ENCODE results near the gene RNF212.
"Not testable (repeated sequence)": the region's sequence is repeated elsewhere in the genome, so short reads cannot be mapped to it uniquely, and the experiment has no call there.

Gene RNF212

GRCh38 chr4:1133033-1133432 is 19.7 kb upstream of the RNF212 start:
- Mint-ChIP-seq H3K27me3 (peaks cover 11% of the 10 kb centered on the region), H3K27ac (no peak overlapping the region), H3K36me3 (ENCODE audit: low read depth) (no peaks in the 10 kb centered on the region), H3K4me3 (no peak overlapping the region), H3K9me3 (no peaks in the 10 kb centered on the region), H3K4me1 (ENCODE audit: low read depth) (peaks cover 28% of the 10 kb centered on the region)
- intact Hi-C loops (cut with micrococcal nuclease): loop anchor here (5.0 kb wide), 1 partner anchor 154 kb away; the partner anchor contains the start of gene MAEA

DNA sequence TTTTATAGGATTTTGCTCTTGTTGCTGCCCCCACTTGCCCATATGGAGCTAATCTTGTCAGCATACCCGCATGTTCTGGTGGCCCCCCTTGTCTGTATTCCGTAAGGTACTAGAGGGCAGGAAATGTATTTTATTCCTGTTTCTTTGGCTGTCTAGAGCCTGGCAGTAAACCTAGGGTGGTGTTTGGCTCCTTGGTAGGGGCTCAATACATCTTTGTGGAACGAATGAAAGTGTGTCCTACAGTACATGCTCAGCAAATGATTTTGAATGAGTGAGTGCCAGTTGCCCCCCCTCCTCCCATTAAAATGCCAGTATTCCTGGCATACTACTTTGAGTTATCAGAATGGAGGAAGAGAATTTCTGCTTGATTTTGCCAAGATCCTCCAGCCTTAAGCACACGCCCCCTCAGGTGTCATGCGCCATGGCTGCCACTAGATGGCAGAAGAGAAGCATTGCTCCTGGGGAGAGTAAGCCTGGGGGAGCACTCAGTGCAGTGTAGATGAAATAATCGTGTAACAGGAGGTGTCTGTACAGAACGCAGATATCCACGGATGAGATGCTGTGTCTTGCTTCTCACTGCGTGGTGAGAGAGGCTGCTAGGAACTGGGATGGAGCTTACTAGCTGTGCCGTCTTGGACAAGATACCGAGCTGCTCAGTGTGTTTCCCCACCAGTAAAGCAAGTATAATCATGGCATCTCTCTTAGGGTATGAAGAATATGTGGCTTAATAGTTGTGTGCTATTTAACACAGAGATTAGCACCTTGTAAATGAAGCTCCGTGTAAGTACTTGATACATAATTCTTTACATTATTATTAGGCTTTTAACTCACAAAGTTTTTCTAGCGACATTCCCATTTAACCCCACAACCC is 17.2 kb upstream of the RNF212 start:
- Mint-ChIP-seq H3K27ac (no peak overlapping the region), H3K36me3 (ENCODE audit: low read depth) (no peaks in the 10 kb centered on the region), H3K27me3 (peaks cover 24% of the 10 kb centered on the region), H3K9me3 (no peaks in the 10 kb centered on the region), H3K4me3 (no peak overlapping the region), H3K4me1 (ENCODE audit: low read depth) (peaks cover 5% of the 10 kb centered on the region)
- intact Hi-C loops (cut with micrococcal nuclease): loop anchor here (1.0 to 5.0 kb wide), 4 partner anchors 36 to 220 kb away; partner anchors contain the start of gene MAEA

GRCh38 chr4:1126506-1126905 is 13.1 kb upstream of the RNF212 start:
- H3K27ac Mint-ChIP-seq: no peak overlapping the region
- peaks cover 34% of the 10 kb centered on the region for H3K27me3 Mint-ChIP-seq
- H3K36me3 Mint-ChIP-seq (ENCODE audit: low read depth): no peaks in the 10 kb centered on the region
- H3K4me1 Mint-ChIP-seq (ENCODE audit: low read depth): peaks cover 5% of the 10 kb centered on the region
- no peak overlapping the region for H3K4me3 Mint-ChIP-seq
- intact Hi-C loops (cut with micrococcal nuclease): no loop called here
- H3K9me3 Mint-ChIP-seq: no peaks in the 10 kb centered on the region

DNA sequence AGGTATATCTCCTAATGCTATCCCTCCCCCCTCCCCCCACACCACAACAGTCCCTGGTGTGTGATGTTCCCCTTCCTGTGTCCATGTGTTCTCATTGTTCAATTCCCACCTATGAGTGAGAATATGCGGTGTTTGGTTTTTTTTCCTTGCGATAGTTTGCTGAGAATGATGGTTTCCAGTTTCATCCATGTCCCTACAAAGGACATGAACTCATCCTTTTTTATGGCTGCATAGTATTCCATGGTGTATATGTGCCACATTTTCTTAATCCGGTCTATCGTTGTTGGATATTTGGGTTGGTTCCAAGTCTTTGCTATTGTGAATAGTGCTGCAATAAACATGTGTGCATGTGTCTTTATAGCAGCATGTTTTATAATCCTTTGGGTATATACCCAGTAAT is 12.1 kb upstream of the RNF212 start:
- H3K4me1 Mint-ChIP-seq (ENCODE audit: low read depth); H3K36me3 Mint-ChIP-seq (ENCODE audit: low read depth); intact Hi-C loops (cut with micrococcal nuclease); H3K27ac Mint-ChIP-seq; H3K9me3 Mint-ChIP-seq; H3K4me3 Mint-ChIP-seq: not testable (repeated sequence)
- H3K27me3 Mint-ChIP-seq: peaks cover 35% of the 10 kb centered on the region

- Mint-ChIP-seq H3K4me1 (ENCODE audit: low read depth) (no peaks in the 10 kb centered on the region), H3K27ac (no peak overlapping the region), H3K4me3 (no peak overlapping the region), H3K9me3 (no peaks in the 10 kb centered on the region), H3K36me3 (ENCODE audit: low read depth) (no peaks in the 10 kb centered on the region), H3K27me3 (peaks cover 34% of the 10 kb centered on the region)
- intact Hi-C loops (cut with micrococcal nuclease): no loop called here
Observed at GRCh38 chr4:1124818-1125217, 11.5 kb upstream of the RNF212 start.

GRCh38 chr4:1122505-1122904 is 9.1 kb upstream of the RNF212 start:
- H3K9me3 Mint-ChIP-seq: no peaks in the 10 kb centered on the region
- no peak overlapping the region for H3K27ac Mint-ChIP-seq
- peaks cover 29% of the 10 kb centered on the region for H3K27me3 Mint-ChIP-seq
- no peaks in the 10 kb centered on the region for H3K36me3 Mint-ChIP-seq (ENCODE audit: low read depth)
- intact Hi-C loops (cut with micrococcal nuclease): no loop called here
- no peaks in the 10 kb centered on the region for H3K4me1 Mint-ChIP-seq (ENCODE audit: low read depth)
- no peak overlapping the region for H3K4me3 Mint-ChIP-seq

- Mint-ChIP-seq H3K36me3 (ENCODE audit: low read depth) (no peaks in the 10 kb centered on the region), H3K27me3 (peaks cover 44% of the 10 kb centered on the region), H3K27ac (no peak overlapping the region), H3K4me3 (no peak overlapping the region), H3K4me1 (ENCODE audit: low read depth) (no peaks in the 10 kb centered on the region), H3K9me3 (no peaks in the 10 kb centered on the region)
- intact Hi-C loops (cut with micrococcal nuclease): no loop called here
Observed at GRCh38 chr4:1116838-1117237, 3.5 kb upstream of the RNF212 start.

DNA sequence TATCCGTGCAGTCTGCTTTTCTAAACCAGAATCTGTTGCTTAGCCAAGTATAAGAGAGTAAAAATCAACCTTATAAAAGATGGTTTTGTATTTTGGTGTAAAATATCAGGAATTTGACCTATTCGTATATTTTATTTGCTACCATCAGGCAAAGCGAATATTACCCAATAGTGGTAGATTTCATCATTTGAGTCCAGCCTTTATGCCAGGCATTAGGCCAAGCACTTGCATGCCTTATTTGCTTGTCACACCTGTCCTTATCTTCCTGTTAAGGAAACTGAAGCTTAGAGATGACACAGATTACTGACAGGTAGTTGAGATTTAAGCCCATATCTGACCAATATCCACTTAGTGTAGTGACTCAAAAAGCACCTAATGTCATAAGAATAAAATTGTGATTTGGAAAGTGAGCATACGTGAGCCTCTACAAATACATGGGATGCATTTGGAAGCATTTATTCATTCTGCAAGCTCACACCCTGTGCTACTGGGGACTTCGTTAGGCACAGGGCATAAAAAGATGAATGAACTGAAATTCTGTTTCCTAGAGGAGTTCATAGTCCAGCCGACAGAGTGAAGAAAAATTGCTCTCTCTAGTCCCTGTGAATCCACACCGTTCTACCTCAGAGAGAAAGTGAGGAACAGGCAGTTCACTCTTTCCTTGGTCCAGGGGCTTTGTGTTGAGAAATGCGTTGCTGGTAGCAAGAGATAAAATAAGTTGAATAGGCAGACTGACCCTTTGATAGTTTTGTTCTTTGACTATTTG is 2.3 kb upstream of the RNF212 start:
- H3K27me3 Mint-ChIP-seq: peaks cover 49% of the 10 kb centered on the region
- H3K27ac Mint-ChIP-seq: no peak overlapping the region
- H3K4me1 Mint-ChIP-seq (ENCODE audit: low read depth): no peaks in the 10 kb centered on the region
- no peaks in the 10 kb centered on the region for H3K36me3 Mint-ChIP-seq (ENCODE audit: low read depth)
- H3K9me3 Mint-ChIP-seq: no peaks in the 10 kb centered on the region
- intact Hi-C loops (cut with micrococcal nuclease): no loop called here
- no peak overlapping the region for H3K4me3 Mint-ChIP-seq

GRCh38 chr4:1112821-1113182 is 562 bp downstream of the RNF212 start:
- H3K36me3 Mint-ChIP-seq (ENCODE audit: low read depth): no peaks in the 10 kb centered on the region
- H3K4me3 Mint-ChIP-seq: no peak overlapping the region
- H3K9me3 Mint-ChIP-seq: no peaks in the 10 kb centered on the region
- H3K27ac Mint-ChIP-seq: no peak overlapping the region
- intact Hi-C loops (cut with micrococcal nuclease): no loop called here
- no peaks in the 10 kb centered on the region for H3K4me1 Mint-ChIP-seq (ENCODE audit: low read depth)
- peaks cover 51% of the 10 kb centered on the region for H3K27me3 Mint-ChIP-seq

- no peaks in the 10 kb centered on the region for H3K36me3 Mint-ChIP-seq (ENCODE audit: low read depth)
Observed at GRCh38 chr4:1112174-1112820, 1.1 kb downstream of the RNF212 start.

DNA sequence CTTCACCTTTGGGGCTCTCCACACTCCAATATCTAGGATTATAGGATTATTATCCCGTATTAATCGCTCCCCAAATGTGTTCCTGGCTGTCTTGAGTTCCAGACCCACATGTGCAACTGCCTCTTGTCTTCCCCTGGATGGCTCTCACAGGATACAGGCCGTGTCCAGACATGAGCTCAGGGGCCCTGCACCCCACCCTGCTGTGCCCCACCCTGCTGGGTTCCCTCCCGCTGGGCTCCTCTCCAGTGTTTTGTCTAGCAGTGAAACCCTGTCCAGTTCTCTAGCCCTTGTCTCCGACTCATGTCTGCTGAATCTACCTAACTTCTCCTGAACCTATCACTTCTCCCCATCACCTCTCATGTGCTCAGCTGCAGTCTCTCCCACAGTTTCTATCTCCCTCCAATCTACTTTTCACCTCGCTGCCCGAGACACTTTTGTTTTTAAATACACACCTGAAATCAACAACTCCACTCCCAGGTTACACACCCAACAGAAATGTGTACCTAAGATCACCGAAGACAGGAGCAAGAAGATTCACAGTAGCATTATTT is 2.0 kb downstream of the RNF212 start:
- no peaks in the 10 kb centered on the region for H3K4me1 Mint-ChIP-seq (ENCODE audit: low read depth)
- no peak overlapping the region for H3K27ac Mint-ChIP-seq
- H3K9me3 Mint-ChIP-seq: no peaks in the 10 kb centered on the region
- intact Hi-C loops (cut with micrococcal nuclease): no loop called here
- H3K27me3 Mint-ChIP-seq: peaks cover 41% of the 10 kb centered on the region
- no peaks in the 10 kb centered on the region for H3K36me3 Mint-ChIP-seq (ENCODE audit: low read depth)
- no peak overlapping the region for H3K4me3 Mint-ChIP-seq

More at GRCh38 chr4:1112174-1112820, 1.1 kb downstream of the RNF212 start:
- H3K27ac Mint-ChIP-seq: no peak overlapping the region
- no peaks in the 10 kb centered on the region for H3K9me3 Mint-ChIP-seq
- H3K4me3 Mint-ChIP-seq: no peak overlapping the region
- H3K4me1 Mint-ChIP-seq (ENCODE audit: low read depth): no peaks in the 10 kb centered on the region
- intact Hi-C loops (cut with micrococcal nuclease): no loop called here
- H3K27me3 Mint-ChIP-seq: peaks cover 46% of the 10 kb centered on the region

DNA sequence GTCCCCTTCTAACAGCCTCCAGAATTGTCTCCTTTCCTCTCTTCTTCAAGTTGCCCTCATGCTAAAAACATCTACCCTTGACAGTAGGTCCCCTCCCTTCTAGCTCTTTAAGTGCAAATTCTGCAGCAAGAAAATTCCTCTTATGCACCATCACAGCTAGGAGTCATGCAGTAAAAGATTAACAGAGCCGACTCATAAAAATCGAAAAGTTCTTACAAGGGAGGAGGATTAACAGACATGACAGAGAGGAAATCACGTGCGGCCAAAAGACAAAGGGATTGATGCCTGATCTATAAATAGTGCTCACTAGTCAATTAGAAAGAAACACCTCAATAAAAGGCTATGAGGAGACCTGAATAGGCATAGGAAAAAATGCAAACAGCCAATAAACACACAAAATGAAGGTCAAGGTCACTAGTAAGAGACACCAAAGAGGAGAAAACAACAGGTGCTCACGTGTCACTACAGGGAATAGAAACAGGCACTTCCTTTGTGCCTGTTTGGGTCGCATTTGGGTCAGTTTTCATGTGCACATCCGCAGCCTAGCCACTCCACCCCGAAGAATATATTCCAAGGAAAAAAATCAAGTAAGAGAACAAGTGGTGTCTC is 3.4 kb downstream of the RNF212 start:
- H3K4me1 Mint-ChIP-seq (ENCODE audit: low read depth): no peaks in the 10 kb centered on the region
- H3K36me3 Mint-ChIP-seq (ENCODE audit: low read depth): no peaks in the 10 kb centered on the region
- peaks cover 41% of the 10 kb centered on the region for H3K27me3 Mint-ChIP-seq
- H3K27ac Mint-ChIP-seq: no peak overlapping the region
- intact Hi-C loops (cut with micrococcal nuclease): no loop called here
- H3K9me3 Mint-ChIP-seq: no peaks in the 10 kb centered on the region
- H3K4me3 Mint-ChIP-seq: no peak overlapping the region

GRCh38 chr4:1109333-1109732 is 4.0 kb downstream of the RNF212 start:
- Mint-ChIP-seq H3K27ac (no peak overlapping the region), H3K4me3 (no peak overlapping the region), H3K4me1 (ENCODE audit: low read depth) (no peaks in the 10 kb centered on the region), H3K9me3 (no peaks in the 10 kb centered on the region), H3K36me3 (ENCODE audit: low read depth) (no peaks in the 10 kb centered on the region), H3K27me3 (peaks cover 36% of the 10 kb centered on the region)
- intact Hi-C loops (cut with micrococcal nuclease): no loop called here

Measured in dendritic cell treated with granulocyte-macrophage colony-stimulating factor and Interleukin-4, amounts not matched to agents 40 ng/mL and 50 ng/mL, for 4 days (primary cell).